ENCODE data around the gene MED16. TPM values are rescaled to one million over a fixed set of nuclear protein-coding genes. Genes with fewer than 3 reads are reported as not detected.
A peak's percentile ranks its signal among the peaks of the same experiment; 100 is the strongest.

The MED16 gene
- total and polyA plus RNA-seq, 9 donors = 0.62 to 75.4 (median 52.3) TPM

DNA sequence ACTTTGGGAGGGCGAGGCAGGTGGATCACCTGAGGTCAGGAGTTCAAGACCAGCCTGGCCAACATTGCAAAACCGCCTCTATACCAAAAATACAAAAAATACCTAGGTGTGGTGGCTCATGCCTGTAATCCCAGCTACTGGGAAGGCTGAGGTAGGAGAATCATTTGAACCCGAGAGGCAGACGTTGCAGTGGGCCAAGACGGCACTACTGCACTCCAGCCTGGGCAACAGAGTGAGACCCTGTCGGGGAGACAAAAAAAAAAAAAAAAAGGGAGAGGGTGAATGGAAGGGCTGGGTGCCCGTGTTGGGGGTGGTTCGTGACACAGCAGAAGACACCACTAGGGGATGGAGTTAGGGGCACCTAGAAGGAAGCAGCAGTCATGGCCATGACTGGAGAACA lies 22.7 kb downstream of the MED16 start:
- H3K9me3 ChIP-seq = no peaks in the 10 kb centered on the region
- intact Hi-C loops (cut with DNase I) = no loop called here
- WGBS, 3 donors = 88 to 90% (median 88%) methylated on average over 8 of the region's 8 CpGs
- H3K36me3 ChIP-seq = no peaks in the 10 kb centered on the region
- peak overlapping the region; percentile 90 to 92 for H3K27ac ChIP-seq
- TF ChIP-seq POLR2A (IDR thresholded peaks at IDR 0.05) (no peak), EP300 (IDR thresholded peaks at IDR 0.05) (no peak)
- TF ChIP-seq, protein P1, sequence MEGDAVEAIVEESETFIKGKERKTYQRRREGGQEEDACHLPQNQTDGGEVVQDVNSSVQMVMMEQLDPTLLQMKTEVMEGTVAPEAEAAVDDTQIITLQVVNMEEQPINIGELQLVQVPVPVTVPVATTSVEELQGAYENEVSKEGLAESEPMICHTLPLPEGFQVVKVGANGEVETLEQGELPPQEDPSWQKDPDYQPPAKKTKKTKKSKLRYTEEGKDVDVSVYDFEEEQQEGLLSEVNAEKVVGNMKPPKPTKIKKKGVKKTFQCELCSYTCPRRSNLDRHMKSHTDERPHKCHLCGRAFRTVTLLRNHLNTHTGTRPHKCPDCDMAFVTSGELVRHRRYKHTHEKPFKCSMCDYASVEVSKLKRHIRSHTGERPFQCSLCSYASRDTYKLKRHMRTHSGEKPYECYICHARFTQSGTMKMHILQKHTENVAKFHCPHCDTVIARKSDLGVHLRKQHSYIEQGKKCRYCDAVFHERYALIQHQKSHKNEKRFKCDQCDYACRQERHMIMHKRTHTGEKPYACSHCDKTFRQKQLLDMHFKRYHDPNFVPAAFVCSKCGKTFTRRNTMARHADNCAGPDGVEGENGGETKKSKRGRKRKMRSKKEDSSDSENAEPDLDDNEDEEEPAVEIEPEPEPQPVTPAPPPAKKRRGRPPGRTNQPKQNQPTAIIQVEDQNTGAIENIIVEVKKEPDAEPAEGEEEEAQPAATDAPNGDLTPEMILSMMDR (IDR thresholded peaks at IDR 0.05) = no peak
- H3K4me3 ChIP-seq = no peak overlapping the region
- H3K4me1 ChIP-seq (ENCODE audit: insufficient read depth) = peaks cover 17% of the 10 kb centered on the region
- no peak for DNase-seq
- no peaks in the 10 kb centered on the region for H3K27me3 ChIP-seq

DNA sequence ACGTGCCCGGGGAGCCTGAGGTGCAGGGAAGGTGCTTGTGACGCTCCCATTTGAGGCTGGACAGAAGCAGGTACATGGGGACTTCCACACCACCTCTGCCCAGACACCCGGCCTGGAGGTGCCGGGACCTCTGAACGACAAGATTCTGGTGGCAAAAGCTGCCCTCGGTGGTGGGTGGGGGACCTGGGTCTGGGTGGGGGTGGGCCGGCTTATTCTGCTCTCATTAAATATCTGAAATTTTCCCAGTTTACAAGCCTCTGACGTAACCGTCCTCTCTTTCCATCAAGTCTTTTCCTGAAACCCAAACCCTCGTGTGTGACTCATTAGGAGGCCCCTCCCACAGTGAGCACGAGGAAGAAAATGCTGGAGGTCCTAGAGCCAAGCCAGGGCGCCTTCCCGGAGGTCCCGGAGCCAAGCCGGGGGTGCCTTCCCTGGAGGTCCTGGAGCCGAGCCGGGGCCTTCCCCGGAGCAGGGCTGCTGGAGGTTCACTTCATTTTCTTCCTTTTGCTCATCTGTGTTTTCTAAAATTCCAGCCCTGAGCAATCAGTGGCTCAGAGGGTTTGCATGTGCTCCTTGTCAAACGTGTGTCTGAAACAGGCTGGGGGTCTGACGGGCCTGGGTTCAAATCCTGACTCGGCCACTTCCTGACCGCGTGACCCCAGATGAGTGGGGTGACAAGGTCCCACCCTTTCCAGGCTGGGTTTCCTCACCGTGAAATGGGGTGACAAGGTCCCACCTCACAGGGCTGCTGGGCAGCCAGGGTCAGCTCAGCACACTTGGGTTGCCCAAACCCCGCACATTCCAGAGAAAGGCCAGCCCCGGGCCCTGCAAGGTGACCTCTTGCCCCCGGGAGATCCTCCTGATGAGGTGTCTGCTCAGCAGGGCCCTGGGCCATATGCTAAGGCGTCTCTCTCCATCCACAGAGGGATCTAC lies 23.5 kb downstream of the MED16 start:
- Histone ChIP-seq H3K27ac (peak overlapping the region; percentile 90 to 92), H3K9me3 (no peaks in the 10 kb centered on the region), H3K36me3 (no peaks in the 10 kb centered on the region), H3K4me1 (ENCODE audit: insufficient read depth) (peaks cover 17% of the 10 kb centered on the region), H3K27me3 (no peaks in the 10 kb centered on the region), H3K4me3 (no peak overlapping the region)
- DNase-seq = peak; percentile 86 to 92 (median 87)
- intact Hi-C loops (cut with DNase I) = loop anchor here in 2 of 4 donors (5.0 kb wide), 2 partner anchors 38 to 48 kb away; partner anchors contain the start of gene KISS1R (in 1 of the 2)
- 31 to 36% (median 33%) methylated on average over 28 to 29 of the region's 29 CpGs for WGBS, 3 donors
- no peak for TF ChIP-seq EP300 (IDR thresholded peaks at IDR 0.05)
- TF ChIP-seq POLR2A (IDR thresholded peaks at IDR 0.05) = no peak
- TF ChIP-seq, protein P1 (IDR thresholded peaks at IDR 0.05) = no peak

DNA sequence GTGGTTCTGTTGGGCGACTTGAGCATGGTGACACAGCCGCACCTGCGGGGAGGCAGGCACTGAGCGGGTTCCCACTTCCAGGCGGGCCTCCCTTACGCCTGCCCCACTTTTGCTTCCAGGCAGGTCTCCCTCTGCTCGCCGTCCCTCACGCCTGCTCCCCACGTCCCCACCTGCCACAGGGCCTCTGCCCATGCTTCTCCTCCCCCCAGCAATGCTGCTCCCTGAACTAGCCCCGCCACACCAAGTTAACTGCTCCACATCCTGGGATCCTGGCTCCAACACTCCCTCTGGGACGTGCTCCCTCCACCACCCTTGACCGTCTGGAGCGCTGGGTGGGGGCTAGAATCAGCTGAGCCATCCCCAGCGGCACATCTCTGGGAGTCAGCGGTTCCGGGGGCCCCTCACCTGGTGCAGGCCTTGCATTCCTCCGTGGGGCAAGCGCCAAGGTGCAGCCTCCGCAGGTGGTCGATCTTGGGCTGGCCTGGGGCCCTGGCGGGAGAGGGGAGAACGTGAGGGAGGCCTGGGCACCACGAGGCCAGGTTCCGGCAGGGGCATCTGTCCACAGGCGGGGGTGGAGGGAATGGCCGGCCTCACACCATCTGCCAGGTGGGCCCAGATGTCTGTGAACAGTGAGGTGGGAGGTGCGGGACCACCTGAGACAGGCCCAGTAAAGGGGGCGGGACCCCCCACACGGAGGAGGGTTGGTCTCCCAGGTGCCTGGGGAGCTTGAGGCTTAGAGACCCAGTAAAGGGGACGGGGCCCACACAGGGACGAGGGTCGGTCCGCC lies 24.3 kb downstream of the MED16 start:
- DNase-seq = peak in 2 of 5 donors; percentile 58 to 66
- H3K4me3 ChIP-seq = no peak overlapping the region
- no peaks in the 10 kb centered on the region for H3K36me3 ChIP-seq
- TF ChIP-seq EP300 (IDR thresholded peaks at IDR 0.05) (no peak), POLR2A (IDR thresholded peaks at IDR 0.05) (peak; percentile 14)
- TF ChIP-seq, protein P1 (IDR thresholded peaks at IDR 0.05) = no peak
- H3K9me3 ChIP-seq = no peaks in the 10 kb centered on the region
- intact Hi-C loops (cut with DNase I) = loop anchor here in 2 of 4 donors (5.0 kb wide), 2 partner anchors 39 to 49 kb away; partner anchors contain the start of gene KISS1R (in 1 of the 2)
- H3K27me3 ChIP-seq = no peaks in the 10 kb centered on the region
- peaks cover 17% of the 10 kb centered on the region for H3K4me1 ChIP-seq (ENCODE audit: insufficient read depth)
- 80 to 85% (median 82%) methylated on average over 34 of the region's 34 CpGs for WGBS, 3 donors
- H3K27ac ChIP-seq = peak overlapping the region; percentile 90 to 92

DNA sequence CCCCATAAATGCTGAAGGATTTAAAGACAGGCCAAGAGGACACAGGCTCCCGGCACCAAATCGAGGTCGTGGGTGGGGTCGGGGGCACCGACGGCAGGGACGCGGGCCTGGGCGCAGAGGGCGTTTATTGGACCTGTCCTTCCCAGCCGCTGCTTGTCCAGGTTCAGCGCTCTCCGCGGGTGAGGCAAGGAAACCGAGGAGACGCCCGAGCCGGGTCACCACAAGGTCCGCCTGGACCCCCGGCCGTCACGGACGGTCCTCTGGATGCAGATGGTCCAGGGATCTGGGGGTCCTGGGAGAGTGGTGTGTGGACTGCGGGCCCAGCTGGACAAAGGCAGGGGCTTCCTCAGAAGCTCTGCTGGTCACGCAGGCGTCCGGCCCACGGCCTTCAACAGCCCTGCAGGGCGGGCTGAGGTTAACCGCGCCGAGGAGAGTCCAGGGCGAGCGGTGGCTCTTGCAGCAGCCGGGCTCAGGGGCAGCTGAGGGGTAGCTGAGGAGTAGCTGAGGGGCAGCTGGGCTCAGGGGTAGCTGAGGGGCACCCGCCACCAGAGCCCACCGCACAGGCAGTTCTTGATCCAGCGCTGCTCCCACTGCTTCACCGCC lies 25.0 kb downstream of the MED16 start:
- Histone ChIP-seq H3K36me3 (no peaks in the 10 kb centered on the region), H3K9me3 (no peaks in the 10 kb centered on the region), H3K27me3 (no peaks in the 10 kb centered on the region), H3K4me3 (no peak overlapping the region), H3K27ac (peak overlapping the region in 1 of 2 donors; percentile 92), H3K4me1 (ENCODE audit: insufficient read depth) (peaks cover 16% of the 10 kb centered on the region)
- 90 to 93% (median 93%) methylated on average over 38 to 39 of the region's 39 CpGs for WGBS, 3 donors
- TF ChIP-seq, protein P1 (IDR thresholded peaks at IDR 0.05) = no peak
- TF ChIP-seq POLR2A (IDR thresholded peaks at IDR 0.05) (no peak), EP300 (IDR thresholded peaks at IDR 0.05) (no peak)
- no peak for DNase-seq
- intact Hi-C loops (cut with DNase I) = loop anchor here in 2 of 4 donors (5.0 kb wide), 2 partner anchors 39 to 49 kb away; partner anchors contain the start of gene KISS1R (in 1 of the 2)
